ENCODE measurements around the gene SH3BGR. TPM values are rescaled to one million over a fixed set of nuclear protein-coding genes. Genes with fewer than 3 reads are reported as not detected.
"Not testable (repeated sequence)": the region's sequence is repeated elsewhere in the genome, so short reads cannot be mapped to it uniquely, and the experiment has no call there.

The SH3BGR gene
- total RNA-seq (under 1 TPM; 0.33 to 0.92 TPM), polyA plus RNA-seq (1 to 10 TPM; 3.1 to 5.4 TPM)

DNA sequence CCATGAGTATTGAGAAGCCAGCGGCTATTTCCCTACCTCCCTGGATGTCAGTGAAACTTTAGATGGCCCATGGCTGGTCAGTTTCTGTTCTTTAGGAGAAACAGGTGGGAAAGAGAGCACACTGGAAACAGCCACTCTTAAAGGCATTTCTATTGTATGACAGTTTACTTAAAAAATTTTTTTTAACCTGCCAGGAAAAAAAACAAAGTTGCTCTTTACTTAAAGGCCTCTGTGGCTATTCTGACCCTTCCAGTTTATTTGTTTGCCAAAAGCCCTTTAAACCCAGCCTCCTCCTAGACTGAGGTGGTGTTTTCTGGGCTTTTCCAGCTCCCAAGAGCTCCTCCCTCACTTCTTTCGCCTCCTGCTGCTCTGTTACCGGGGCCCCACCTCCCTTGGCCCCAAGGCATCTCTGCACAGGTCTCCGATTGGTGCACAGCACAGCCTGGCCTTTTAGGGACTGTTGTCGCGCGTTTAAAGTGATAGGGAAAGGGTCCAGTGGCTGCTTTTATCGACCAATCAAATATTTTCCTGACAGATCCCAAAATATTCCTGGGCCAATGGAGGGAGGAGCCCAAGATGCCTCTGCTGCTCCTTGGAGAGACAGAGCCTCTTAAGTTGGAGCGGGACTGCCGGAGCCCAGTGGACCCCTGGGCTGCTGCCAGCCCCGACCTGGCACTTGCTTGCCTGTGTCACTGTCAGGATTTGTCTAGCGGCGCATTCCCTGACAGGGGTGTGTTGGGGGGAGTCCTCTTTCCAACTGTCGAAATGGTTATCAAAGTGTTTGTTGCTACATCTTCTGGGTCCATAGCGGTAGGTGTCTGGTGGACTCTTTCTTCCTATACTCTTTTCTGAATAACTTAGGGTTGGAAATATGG is at the start of gene SH3BGR:
TSS of gene SH3BGR (plus strand) at position 639 of the 875 bp plus-strand sequence. CDS start at position 766, 127 bp downstream.
- WGBS: 73% methylated on average over 15 of the region's 15 CpGs
- Histone ChIP-seq H3K4me1 (ENCODE audit: control insufficient read depth in 4 of 4, insufficient read depth in 4 of 4, low read length in 3 of 4) (no peaks in the 10 kb centered on the region), H3K4me3 (ENCODE audit: low read depth in 1 of 3, low read length in 3 of 3) (peak within 1 kb of the TSS in 2 of 3 donors; percentile 2 to 15), H3K36me3 (ENCODE audit: control insufficient read depth in 4 of 4, insufficient read depth in 3 of 4, low read depth in 1 of 4, low read length in 3 of 4) (no peaks in the 10 kb centered on the region), H3K9me3 (ENCODE audit: control insufficient read depth in 4 of 4, low read length in 3 of 4) (no peaks in the 10 kb centered on the region), H3K27ac (ENCODE audit: low read depth in 1 of 2, low read length in 2 of 2) (peak within 1 kb of the TSS; percentile 54 to 71), H3K9ac (ENCODE audit: low read depth in 1 of 2, low read length in 2 of 2) (peak within 1 kb of the TSS in 1 of 2 donors; percentile 31), H3K27me3 (ENCODE audit: control insufficient read depth in 4 of 4, insufficient read depth in 4 of 4, low read length in 3 of 4) (no peaks in the 10 kb centered on the region)
- DNase-seq (ENCODE audit: low spot score): no peak
- TF ChIP-seq HNF4G (IDR thresholded peaks at IDR 0.05) (no peak), TAF1 (conservative IDR thresholded peaks at IDR 0.05) (no peak), GABPA (IDR thresholded peaks at IDR 0.05 in 1 of 2, conservative IDR thresholded peaks at IDR 0.05 in 1 of 2) (no peak), RXRA (IDR thresholded peaks at IDR 0.05) (no peak), YY1 (IDR thresholded peaks at IDR 0.05) (peak; percentile 44)

DNA sequence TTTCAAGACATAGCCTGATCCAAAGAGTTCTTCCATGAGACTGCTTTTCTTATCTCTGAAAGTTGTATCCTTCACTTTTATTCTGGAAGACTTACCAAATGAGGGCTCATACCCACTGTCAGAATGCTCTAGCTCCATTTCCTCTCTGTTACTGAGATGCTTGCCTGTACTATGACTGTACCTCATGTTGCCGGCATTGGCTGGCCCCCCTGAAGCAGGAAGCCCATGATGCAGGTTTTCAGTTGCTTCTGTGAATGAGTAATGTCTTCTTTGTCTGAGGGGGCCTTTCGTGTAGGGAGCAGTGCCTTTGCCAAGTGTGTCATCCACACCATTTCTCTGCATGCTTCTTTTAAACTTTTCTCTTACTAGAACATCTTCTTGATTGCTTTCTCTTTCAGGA is 45.7 kb upstream of the SH3BGR start:
- no peak overlapping the region for H3K9ac ChIP-seq (ENCODE audit: low read depth in 1 of 2, low read length in 2 of 2)
- DNase-seq (ENCODE audit: low spot score): no peak

DNA sequence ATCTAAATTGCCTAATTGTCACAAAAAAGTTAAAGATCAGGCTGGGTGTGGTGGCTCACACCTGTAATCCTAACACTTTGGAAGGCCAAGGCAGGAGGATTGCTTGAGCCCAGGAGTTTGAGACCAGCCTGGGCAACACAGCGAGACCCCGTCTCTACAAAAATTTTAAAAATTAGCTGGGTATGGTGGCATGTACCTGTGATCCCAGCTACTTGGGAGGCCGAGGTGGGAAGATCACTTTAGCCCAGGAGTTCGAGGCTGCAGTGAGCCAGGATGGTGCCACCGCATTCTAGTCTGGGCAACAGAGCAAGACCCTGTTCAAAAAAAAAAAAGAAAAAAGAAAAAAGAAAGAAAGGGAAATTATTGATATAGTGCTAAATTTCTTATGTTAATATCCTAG is 32.6 kb upstream of the SH3BGR start:
- not testable (repeated sequence) for H3K27ac ChIP-seq (ENCODE audit: low read depth in 1 of 2, low read length in 2 of 2); H3K4me3 ChIP-seq (ENCODE audit: low read depth in 1 of 3, low read length in 3 of 3); H3K27me3 ChIP-seq (ENCODE audit: control insufficient read depth in 4 of 4, insufficient read depth in 4 of 4, low read length in 3 of 4); DNase-seq (ENCODE audit: low spot score); H3K4me1 ChIP-seq (ENCODE audit: control insufficient read depth in 4 of 4, insufficient read depth in 4 of 4, low read length in 3 of 4); H3K9ac ChIP-seq (ENCODE audit: low read depth in 1 of 2, low read length in 2 of 2); H3K36me3 ChIP-seq (ENCODE audit: control insufficient read depth in 4 of 4, insufficient read depth in 3 of 4, low read depth in 1 of 4, low read length in 3 of 4); H3K9me3 ChIP-seq (ENCODE audit: control insufficient read depth in 4 of 4, low read length in 3 of 4)
- WGBS: 96% methylated on average over 5 of the region's 5 CpGs

More for the DNA sequence above, 45.7 kb upstream of the SH3BGR start:
- WGBS: 93% methylated on average over 2 of the region's 2 CpGs
- Histone ChIP-seq H3K4me3 (ENCODE audit: low read depth in 1 of 3, low read length in 3 of 3) (no peak overlapping the region), H3K4me1 (ENCODE audit: control insufficient read depth in 4 of 4, insufficient read depth in 4 of 4, low read length in 3 of 4) (no peaks in the 10 kb centered on the region), H3K27me3 (ENCODE audit: control insufficient read depth in 4 of 4, insufficient read depth in 4 of 4, low read length in 3 of 4) (no peaks in the 10 kb centered on the region), H3K27ac (ENCODE audit: low read depth in 1 of 2, low read length in 2 of 2) (no peak overlapping the region), H3K9me3 (ENCODE audit: control insufficient read depth in 4 of 4, low read length in 3 of 4) (peaks cover 0 to 3% (median 0%) of the 10 kb centered on the region in 4 donors), H3K36me3 (ENCODE audit: control insufficient read depth in 4 of 4, insufficient read depth in 3 of 4, low read depth in 1 of 4, low read length in 3 of 4) (peaks cover 0 to 5% (median 3%) of the 10 kb centered on the region in 4 donors)
- no peak for TF ChIP-seq FOXA1 (IDR thresholded peaks at IDR 0.05)
- no peak for TF ChIP-seq RXRA (IDR thresholded peaks at IDR 0.05)
- TF ChIP-seq, protein P1, sequence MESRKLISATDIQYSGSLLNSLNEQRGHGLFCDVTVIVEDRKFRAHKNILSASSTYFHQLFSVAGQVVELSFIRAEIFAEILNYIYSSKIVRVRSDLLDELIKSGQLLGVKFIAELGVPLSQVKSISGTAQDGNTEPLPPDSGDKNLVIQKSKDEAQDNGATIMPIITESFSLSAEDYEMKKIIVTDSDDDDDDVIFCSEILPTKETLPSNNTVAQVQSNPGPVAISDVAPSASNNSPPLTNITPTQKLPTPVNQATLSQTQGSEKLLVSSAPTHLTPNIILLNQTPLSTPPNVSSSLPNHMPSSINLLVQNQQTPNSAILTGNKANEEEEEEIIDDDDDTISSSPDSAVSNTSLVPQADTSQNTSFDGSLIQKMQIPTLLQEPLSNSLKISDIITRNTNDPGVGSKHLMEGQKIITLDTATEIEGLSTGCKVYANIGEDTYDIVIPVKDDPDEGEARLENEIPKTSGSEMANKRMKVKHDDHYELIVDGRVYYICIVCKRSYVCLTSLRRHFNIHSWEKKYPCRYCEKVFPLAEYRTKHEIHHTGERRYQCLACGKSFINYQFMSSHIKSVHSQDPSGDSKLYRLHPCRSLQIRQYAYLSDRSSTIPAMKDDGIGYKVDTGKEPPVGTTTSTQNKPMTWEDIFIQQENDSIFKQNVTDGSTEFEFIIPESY (IDR thresholded peaks at IDR 0.05): no peak
- no peak for TF ChIP-seq EGR1 (IDR thresholded peaks at IDR 0.05; ENCODE audit: low read depth in 2 of 2)
- no peak for TF ChIP-seq JUND (IDR thresholded peaks at IDR 0.05)
- TF ChIP-seq, protein P2, sequence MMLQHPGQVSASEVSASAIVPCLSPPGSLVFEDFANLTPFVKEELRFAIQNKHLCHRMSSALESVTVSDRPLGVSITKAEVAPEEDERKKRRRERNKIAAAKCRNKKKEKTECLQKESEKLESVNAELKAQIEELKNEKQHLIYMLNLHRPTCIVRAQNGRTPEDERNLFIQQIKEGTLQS (IDR thresholded peaks at IDR 0.05): no peak
- no peak for TF ChIP-seq HNF4A (conservative IDR thresholded peaks at IDR 0.05)
- TF ChIP-seq NR2F2 (IDR thresholded peaks at IDR 0.05): no peak
- TF ChIP-seq SP1 (IDR thresholded peaks at IDR 0.05): no peak

Data from liver (tissue), 9 donors.